Kasumi-1 (cell line): ENCODE results near the gene ARL2BP.

Experiments used
- DNase-seq, 2 experiments: peaks; one replicate each; lab custom pipeline; 2025; lab: John Stamatoyannopoulos, UW

ARL2BP gene

GRCh38 chr16:57283214-57283958 is 38.3 kb downstream of the ARL2BP start:
- no peak for DNase-seq

DNA sequence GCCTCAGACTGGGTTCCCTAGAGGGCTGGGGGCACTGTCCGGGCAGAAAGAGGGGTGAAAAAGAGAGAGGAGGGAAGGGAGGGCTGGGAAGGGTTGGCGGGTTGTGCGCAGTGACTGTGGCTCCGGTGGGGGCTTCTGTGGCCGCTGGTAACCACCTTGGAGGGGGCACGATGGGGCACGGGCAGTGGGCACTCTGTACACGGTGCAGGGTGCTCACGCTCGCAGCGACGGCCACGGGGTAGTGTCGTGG is 38.8 kb downstream of the ARL2BP start:
- no peak for DNase-seq

GRCh38 chr16:57284209-57284951 is 39.3 kb downstream of the ARL2BP start, which contains the start of gene PLLP:
Gene PLLP, minus strand, starts transcription at chr16:57284672. Its CDS starts 132 bp downstream, at chr16:57284540.
- DNase-seq = no peak

GRCh38 chr16:57284952-57285363 is 39.9 kb downstream of the ARL2BP start:
- DNase-seq = no peak

DNA sequence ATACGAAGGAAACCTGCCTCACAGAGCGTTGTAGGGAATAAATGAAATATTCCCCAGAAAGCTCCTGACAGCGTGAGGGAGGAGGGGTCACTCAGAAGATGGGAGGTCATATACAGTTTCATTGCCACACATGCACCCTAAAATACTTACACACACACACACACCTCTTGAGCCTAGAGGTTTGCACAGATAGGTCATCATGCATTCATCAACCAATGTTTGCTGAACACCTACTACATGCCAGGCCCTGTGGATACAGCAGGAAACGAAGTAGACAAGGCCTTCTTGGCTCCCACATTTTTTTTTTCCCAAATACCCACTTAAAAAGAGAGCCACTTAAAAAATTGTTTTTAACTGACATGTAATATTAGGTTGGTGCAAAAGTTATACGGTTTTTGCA is 40.3 kb downstream of the ARL2BP start:
- no peak for DNase-seq

- DNase-seq = no peak
Measured at GRCh38 chr16:57289391-57290257, 44.6 kb downstream of the ARL2BP start.

GRCh38 chr16:57297856-57298255 is 52.8 kb downstream of the ARL2BP start:
- DNase-seq = peak; percentile 28 to 56

DNA sequence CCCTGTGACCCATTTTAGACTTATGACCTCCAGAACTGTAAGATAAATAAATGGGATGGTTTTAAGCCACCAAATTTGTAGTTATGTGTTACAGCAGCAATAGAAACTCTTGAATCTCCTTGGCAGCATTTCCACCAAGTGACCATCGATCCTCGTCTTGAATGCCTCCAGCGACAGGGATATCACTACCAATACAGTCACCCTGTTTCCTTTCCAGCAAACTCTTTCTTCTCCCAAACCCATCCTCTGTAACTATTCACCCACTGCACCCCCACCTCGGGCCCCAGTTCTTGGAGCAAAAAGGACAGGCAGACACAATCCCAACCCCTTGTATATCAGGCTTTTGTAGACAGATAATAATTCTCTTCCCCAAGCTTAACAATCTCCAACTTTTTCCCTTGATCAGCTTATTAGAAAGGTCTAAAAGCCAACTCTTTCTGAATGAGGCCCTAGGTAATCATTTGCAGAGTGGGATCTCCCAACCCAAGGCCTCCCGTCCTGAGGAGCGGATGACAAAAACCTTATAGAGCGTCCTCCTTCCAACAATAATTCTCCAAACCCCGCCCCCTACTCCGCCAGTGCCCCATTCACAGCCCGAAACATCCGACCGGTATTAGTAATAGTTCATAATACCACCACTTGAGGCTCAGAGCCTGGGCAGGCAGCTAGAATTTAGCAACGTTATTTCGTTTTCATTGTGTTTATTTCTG is 54.1 kb downstream of the ARL2BP start:
- peak; percentile 77 to 78 for DNase-seq

DNA sequence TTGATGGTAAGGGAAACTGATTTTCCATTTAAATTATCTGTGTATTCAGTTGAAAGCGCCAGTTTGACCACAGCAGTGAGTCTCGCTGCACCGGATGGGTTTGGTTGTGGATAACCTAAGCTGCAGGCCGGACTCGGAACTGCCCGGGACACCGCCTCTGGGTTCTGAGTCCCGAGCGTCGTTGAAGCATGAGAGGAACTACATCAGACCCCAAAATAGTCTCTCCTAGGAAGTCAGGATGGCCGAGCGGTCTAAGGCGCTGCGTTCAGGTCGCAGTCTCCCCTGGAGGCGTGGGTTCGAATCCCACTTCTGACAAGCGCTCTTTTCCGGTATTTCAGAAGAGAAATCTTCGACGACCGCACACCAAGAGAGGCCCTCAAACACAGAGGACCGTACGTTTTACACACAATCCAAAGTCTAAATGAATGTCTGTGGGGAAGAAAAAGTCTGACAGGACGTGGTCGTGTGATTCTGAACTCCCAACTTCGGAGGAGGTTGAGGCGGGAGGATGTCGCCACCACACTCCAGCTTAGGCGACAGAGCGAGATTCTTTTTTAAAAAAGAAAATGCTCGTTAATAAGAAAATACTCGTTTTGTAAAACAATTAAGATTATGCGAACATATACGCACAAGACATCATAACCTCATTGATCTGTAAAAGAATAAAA is 54.8 kb downstream of the ARL2BP start:
- peak; percentile 89 to 92 for DNase-seq

- DNase-seq = peak; percentile 99
Measured at GRCh38 chr16:57300387-57301125, 55.5 kb downstream of the ARL2BP start.

GRCh38 chr16:57301126-57301817 is 56.2 kb downstream of the ARL2BP start:
- no peak for DNase-seq
